Mammary epithelial cell (primary cell): Measurements from ENCODE around the gene TIAM2.

ENCODE experiments used
- CTCF ChIP-seq, 2 donors: IDR thresholded peaks in 1 of 2; conservative IDR thresholded peaks in 1 of 2; 2 replicates each; pipeline ENCODE4 v1.5.1; 2011 to 2012; ENCODE audit warnings: inconsistent platforms in 2 of 2, low read length in 2 of 2, mild to moderate bottlenecking in 2 of 2, control low read depth in 1 of 2, low read depth in 1 of 2; ENCODE audit not compliant: insufficient read depth in 1 of 2; ENCODE audit errors: extremely low read depth in 1 of 2
- EZH2 ChIP-seq: IDR thresholded peaks from 2 replicates; pipeline ENCODE4 v1.6.1; 2012; ENCODE audit warnings: low read length, inconsistent platforms, borderline replicate concordance

- TF ChIP-seq CTCF (conservative IDR thresholded peaks at IDR 0.05 in 1 of 2, IDR thresholded peaks at IDR 0.05 in 1 of 2; ENCODE audit: extremely low read depth in 1 of 2, insufficient read depth in 1 of 2, low read depth in 1 of 2, low read length in 2 of 2) (no peak), EZH2 (no peak)
Measured at GRCh38 chr6:154969796-154970195, 25.3 kb upstream of the TIAM2 start.
